Stomach (tissue), 9 donors: ENCODE results near the gene SCARB2. TPM values are rescaled to one million over a fixed set of nuclear protein-coding genes. Genes with fewer than 3 reads are reported as not detected.

Source experiments
- DNase-seq, 2 donors: peaks; one replicate each; pipeline versions ENCODE4 v3.0.0 to v3.0.0-alpha.2; 2013 to 2019
- H3K27ac ChIP-seq, 5 donors: fragments of 200-600 bp in 4 of 5; sonication (generic) in 4 of 5; one replicate each; pipeline ENCODE4 v1.5.1; 2013 to 2019; ENCODE audit warnings: mild to moderate bottlenecking in 1 of 5, moderate library complexity in 1 of 5
- H3K27me3 ChIP-seq, 3 donors: fragments of 200-600 bp; sonication (generic); one replicate each; pipeline ENCODE4 v1.5.1; 2017 to 2019; ENCODE audit warnings: mixed run types in 1 of 3
- H3K36me3 ChIP-seq, 4 donors: fragments of 200-600 bp; sonication (generic); 1 replicate in 3 of 4; 2 replicates in 1 of 4; pipeline ENCODE4 v1.5.1; 2016 to 2019
- H3K4me1 ChIP-seq, 4 donors: fragments of 200-600 bp; sonication (generic); one replicate each; pipeline ENCODE4 v1.5.1; 2016 to 2019
- H3K4me3 ChIP-seq, 4 donors: fragments of 200-600 bp; sonication (generic) in 3 of 4; one replicate each; pipeline ENCODE4 v1.5.1; 2016 to 2019; ENCODE audit warnings: mild to moderate bottlenecking in 1 of 4
- H3K9me3 ChIP-seq, 4 donors: fragments of 200-600 bp; sonication (generic); one replicate each; pipeline ENCODE4 v1.5.1; 2016 to 2019
- EP300 ChIP-seq: sonication (generic); formaldehyde crosslinking; IDR thresholded peaks from one replicate; pipeline ENCODE4 v1.6.1; 2017; ENCODE audit warnings: antibody characterized with exemption
- POLR2A ChIP-seq, 4 donors: fragments of 450-650 bp; IDR thresholded peaks; one replicate each; pipeline ENCODE4 v1.6.1; 2016; ENCODE audit warnings: antibody characterized with exemption in 4 of 4, control low read depth in 2 of 4, mild to moderate bottlenecking in 1 of 4, moderate library complexity in 1 of 4
- POLR2AphosphoS5 ChIP-seq, 3 donors: sonication (generic); formaldehyde crosslinking; IDR thresholded peaks; one replicate each; pipeline ENCODE4 v1.6.1; 2016; ENCODE audit warnings: antibody characterized with exemption in 3 of 3
- WGBS, 5 donors: extraction: QIAGEN DNeasy Blood & Tissue Kit in 3 of 5; methylation state at CpG; one replicate each; pipeline versions ENCODE4 v1.1.5 to v1.1.7; 2013 to 2018; 5-methylcytosine and 5-hydroxymethylcytosine counted together
- intact Hi-C: fragments of 100-400 bp; cut with DNase I; formaldehyde crosslinking; loops from one replicate; pipeline ENCODE4 v1.15.1; 2023; ENCODE audit warnings: low total_unique reads
- polyA plus RNA-seq, 3 donors: library from polyadenylated mRNA; stranded (reverse); fragments of 200-250 nt; gene quantifications; one replicate each; pipeline ENCODE4 v1.2.3, GENCODE V29; 2013
- total RNA-seq, 5 donors: library from RNA; depleted of rRNA; stranded (reverse); fragments of >200 nt; gene quantifications; one replicate each; pipeline versions ENCODE4 v1.1.0 to v1.2.3, GENCODE V29; 2014 to 2016
- TF ChIP-seq, protein P1 (sequence below), 7 experiments: fragments of 450-650 bp in 4 of 7; fragments of 200-600 bp in 3 of 7; sonication (generic) in 3 of 7; IDR thresholded peaks; one replicate each; pipeline ENCODE4 v1.5.1; 2016 to 2019; ENCODE audit warnings: antibody characterized with exemption in 7 of 7, control low read depth in 2 of 7, mild to moderate bottlenecking in 1 of 7
- donor health status: healthy with polysubstance abuse.
- donor health status: Bipolar disorder and iron deficiency.
- donor health status: healthy.

The SCARB2 gene
- total and polyA plus RNA-seq, 8 donors = 30.4 to 293 (median 88.0) TPM

DNA sequence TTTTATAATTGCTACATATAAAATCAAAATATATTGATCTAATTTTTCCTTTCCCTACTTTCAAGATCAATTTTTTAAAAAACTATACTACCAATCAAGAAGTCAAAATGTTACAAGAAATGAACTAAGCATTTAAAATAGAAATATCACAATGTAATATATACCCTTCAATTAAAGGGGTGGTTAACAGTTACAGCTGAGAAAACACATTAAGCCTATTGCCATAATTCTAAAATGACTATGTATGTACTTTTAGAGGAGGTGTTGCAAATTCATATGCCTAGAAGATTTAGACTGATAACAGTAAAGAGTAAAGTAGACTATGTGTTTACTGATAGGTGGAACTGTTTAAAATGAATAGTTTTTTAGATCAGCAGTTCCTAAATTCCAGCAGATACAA lies 69.1 kb downstream of the SCARB2 start:
- Histone ChIP-seq H3K4me3 (no peak overlapping the region), H3K27ac (no peak overlapping the region), H3K4me1 (peaks cover 25 to 43% (median 30%) of the 10 kb centered on the region in 4 donors), H3K9me3 (no peaks in the 10 kb centered on the region), H3K36me3 (peaks cover 6 to 45% (median 43%) of the 10 kb centered on the region in 4 donors), H3K27me3 (no peaks in the 10 kb centered on the region)
- intact Hi-C loops = no loop called here
- TF ChIP-seq, protein P1, sequence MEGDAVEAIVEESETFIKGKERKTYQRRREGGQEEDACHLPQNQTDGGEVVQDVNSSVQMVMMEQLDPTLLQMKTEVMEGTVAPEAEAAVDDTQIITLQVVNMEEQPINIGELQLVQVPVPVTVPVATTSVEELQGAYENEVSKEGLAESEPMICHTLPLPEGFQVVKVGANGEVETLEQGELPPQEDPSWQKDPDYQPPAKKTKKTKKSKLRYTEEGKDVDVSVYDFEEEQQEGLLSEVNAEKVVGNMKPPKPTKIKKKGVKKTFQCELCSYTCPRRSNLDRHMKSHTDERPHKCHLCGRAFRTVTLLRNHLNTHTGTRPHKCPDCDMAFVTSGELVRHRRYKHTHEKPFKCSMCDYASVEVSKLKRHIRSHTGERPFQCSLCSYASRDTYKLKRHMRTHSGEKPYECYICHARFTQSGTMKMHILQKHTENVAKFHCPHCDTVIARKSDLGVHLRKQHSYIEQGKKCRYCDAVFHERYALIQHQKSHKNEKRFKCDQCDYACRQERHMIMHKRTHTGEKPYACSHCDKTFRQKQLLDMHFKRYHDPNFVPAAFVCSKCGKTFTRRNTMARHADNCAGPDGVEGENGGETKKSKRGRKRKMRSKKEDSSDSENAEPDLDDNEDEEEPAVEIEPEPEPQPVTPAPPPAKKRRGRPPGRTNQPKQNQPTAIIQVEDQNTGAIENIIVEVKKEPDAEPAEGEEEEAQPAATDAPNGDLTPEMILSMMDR (IDR thresholded peaks at IDR 0.05) = no peak
- TF ChIP-seq POLR2A (IDR thresholded peaks at IDR 0.05) (no peak), EP300 (no peak), POLR2AphosphoS5 (IDR thresholded peaks at IDR 0.05) (no peak)
- no peak for DNase-seq

DNA sequence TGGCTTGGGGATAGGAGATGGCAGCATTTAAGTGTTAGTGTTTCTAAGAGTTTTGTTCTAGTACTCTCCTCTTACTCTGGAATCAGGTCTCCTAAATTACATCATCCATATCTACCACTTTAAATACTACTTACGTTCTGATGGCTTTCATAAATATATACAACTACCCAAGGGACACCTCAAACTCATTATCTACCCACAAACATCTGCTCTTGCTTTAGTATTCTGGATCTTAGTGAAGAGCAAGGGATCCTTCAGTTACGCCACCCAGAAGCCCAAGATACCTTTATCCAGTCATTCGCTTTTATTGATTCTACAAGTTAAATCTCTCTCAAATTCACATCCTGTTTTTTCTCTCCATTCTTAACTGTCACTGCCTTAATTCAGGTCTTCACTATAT lies 72.4 kb downstream of the SCARB2 start:
- TF ChIP-seq EP300 (no peak), POLR2A (IDR thresholded peaks at IDR 0.05) (no peak), POLR2AphosphoS5 (IDR thresholded peaks at IDR 0.05) (no peak)
- TF ChIP-seq, protein P1 (IDR thresholded peaks at IDR 0.05) = no peak
- Histone ChIP-seq H3K4me3 (no peak overlapping the region), H3K4me1 (peaks cover 6 to 23% (median 9%) of the 10 kb centered on the region in 4 donors), H3K9me3 (no peaks in the 10 kb centered on the region), H3K27ac (no peak overlapping the region), H3K36me3 (peaks cover 10 to 75% (median 74%) of the 10 kb centered on the region in 4 donors), H3K27me3 (no peaks in the 10 kb centered on the region)
- intact Hi-C loops = no loop called here
- DNase-seq = no peak
- WGBS, 5 donors = 89 to 98% (median 94%) methylated on average over 3 of the region's 3 CpGs

DNA sequence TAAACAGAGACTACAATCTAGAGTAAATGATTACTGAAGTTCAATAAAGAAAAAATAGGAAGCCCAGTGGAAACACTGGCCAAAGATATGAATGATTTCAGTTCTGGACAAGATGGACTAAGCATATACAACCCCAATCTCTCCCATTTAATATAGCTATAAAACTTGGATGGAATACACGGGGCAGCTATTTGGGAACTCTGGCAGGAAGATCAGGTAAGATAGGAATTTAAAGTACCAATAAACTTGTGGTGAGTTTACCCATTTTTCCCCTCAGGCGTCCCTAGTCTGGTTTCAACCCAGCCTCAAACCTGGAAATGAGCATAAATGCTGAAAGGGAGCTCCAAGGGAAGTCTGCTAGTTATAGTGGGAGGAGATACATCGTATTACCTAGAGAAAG lies 85.9 kb downstream of the SCARB2 start:
- no peak overlapping the region for H3K4me3 ChIP-seq
- no peak overlapping the region for H3K27ac ChIP-seq
- no peaks in the 10 kb centered on the region for H3K9me3 ChIP-seq
- 81 to 96% (median 93%) methylated on average over 3 of the region's 3 CpGs for WGBS, 5 donors
- TF ChIP-seq POLR2A (IDR thresholded peaks at IDR 0.05) = no peak
- TF ChIP-seq, protein P1 (IDR thresholded peaks at IDR 0.05) = no peak
- no peak for TF ChIP-seq EP300
- no peak for TF ChIP-seq POLR2AphosphoS5 (IDR thresholded peaks at IDR 0.05)
- H3K27me3 ChIP-seq = no peaks in the 10 kb centered on the region
- H3K36me3 ChIP-seq = peaks cover 0 to 70% (median 65%) of the 10 kb centered on the region in 4 donors
- DNase-seq = no peak
- no peaks in the 10 kb centered on the region for H3K4me1 ChIP-seq
- intact Hi-C loops = no loop called here

DNA sequence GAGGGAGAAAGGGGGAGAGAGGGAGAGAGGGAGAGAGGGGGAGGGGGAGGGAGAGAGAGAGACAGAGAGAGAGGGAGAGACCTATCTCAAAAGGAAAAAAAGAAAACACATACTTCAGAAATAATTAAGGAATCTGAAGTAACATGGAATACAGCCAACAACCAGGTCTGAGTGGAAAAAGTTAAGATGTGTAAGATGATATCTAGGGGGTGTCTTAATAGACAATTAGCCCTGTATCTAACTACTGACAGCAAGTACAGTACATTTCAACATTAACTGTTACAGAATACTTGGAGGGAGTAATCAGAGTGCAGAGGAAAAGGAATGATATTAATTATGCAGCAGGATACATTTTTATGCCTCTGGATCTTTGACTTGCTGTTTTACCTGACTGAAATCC lies 87.8 kb downstream of the SCARB2 start:
- H3K36me3 ChIP-seq = peaks cover 2 to 75% (median 72%) of the 10 kb centered on the region in 4 donors

More for the DNA sequence above, 87.8 kb downstream of the SCARB2 start:
- Histone ChIP-seq H3K4me3 (no peak overlapping the region), H3K9me3 (no peaks in the 10 kb centered on the region), H3K27ac (no peak overlapping the region), H3K4me1 (no peaks in the 10 kb centered on the region), H3K27me3 (no peaks in the 10 kb centered on the region)
- no peak for TF ChIP-seq POLR2A (IDR thresholded peaks at IDR 0.05)
- TF ChIP-seq, protein P1 (IDR thresholded peaks at IDR 0.05) = no peak
- intact Hi-C loops = no loop called here
- no peak for DNase-seq
